IPS-NIHi11 (cell line): ENCODE data around the gene RGS12.
"Not testable (repeated sequence)": the region's sequence is repeated elsewhere in the genome, so short reads cannot be mapped to it uniquely, and the experiment has no call there.

ENCODE experiments used
- DNase-seq: peaks from one replicate; pipeline ENCODE4 v3.0.0; 2012; ENCODE audit warnings: mixed read lengths, low spot score

RGS12 gene

DNA sequence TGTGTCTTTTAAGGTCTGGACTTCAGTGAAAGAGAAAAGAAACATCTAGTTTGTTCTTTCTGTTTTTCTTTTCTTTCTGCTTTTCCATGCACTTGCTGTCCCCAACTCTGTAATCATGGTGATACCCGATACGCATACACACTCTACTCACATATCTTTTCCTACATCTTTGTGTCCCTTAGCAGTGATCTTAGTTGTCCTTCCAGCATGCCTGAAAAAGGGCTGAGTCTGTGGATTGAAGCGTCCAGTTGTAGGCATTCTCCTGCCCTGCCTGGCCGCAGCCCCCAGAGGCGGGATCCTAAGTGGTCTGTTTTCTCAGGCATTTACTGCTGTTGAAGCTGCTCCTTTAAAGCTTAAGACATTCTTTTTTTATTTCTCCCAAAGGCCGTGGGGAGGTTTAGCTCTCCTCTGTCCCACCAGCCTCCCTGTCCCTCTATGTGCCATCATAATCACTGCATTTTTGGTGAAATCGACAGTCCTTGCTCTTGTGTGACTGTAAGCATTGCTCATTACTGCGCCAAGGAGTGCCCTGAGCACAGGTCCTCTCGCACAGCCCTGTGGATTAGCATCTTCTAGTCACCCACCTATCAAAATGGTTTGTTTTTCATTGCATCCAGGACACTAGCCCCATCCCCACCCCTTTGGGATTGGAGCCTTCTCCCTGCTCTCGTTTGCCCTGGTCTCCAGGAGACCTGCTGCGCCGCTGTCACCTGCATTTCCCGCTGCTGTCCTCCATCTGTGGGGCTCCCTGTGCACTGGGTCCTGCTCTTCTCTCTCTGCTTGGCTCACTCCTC is 4.4 kb downstream of the RGS12 start:
- DNase-seq = no peak

DNA sequence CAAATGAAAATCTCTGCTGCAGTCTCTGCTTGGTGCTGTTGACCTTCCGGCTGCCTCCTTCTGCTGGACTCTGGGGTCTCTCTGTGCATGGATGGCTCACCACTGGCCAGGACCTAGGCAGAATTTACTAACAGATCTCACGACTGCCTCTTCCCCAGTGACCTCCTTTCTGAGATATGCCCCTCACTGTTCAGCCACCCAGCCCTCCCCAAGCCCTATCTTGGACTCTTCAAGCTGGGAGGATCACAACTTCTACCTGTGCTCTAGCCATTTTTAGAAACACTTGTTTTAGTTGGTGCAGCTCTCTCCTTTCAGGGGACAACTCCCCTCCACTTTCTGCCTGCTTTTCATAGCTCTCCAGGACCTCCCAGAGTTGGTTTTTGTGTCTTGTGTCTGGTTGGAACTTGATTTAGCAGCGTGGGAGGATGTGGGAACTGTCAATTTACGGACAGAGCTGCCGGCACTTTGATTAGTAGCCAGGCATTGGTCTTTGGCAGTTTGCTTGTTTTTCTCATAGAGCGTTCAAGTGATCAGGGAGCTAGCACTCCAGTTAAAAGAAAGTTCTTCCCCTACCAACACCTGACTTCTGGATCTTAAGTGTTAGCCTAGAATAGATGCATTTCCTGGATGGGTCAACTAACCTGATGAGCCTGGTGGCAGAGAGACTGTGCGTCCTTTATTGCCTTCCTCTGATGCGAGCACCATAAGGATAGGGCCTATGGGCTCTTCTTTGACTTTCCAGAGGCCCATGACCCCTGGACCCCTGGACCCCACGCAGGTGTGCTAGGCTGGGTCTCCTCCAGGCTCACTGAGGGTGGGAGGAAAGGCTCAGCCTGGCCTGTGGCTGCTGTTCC is 6.5 kb downstream of the RGS12 start:
- no peak for DNase-seq

DNA sequence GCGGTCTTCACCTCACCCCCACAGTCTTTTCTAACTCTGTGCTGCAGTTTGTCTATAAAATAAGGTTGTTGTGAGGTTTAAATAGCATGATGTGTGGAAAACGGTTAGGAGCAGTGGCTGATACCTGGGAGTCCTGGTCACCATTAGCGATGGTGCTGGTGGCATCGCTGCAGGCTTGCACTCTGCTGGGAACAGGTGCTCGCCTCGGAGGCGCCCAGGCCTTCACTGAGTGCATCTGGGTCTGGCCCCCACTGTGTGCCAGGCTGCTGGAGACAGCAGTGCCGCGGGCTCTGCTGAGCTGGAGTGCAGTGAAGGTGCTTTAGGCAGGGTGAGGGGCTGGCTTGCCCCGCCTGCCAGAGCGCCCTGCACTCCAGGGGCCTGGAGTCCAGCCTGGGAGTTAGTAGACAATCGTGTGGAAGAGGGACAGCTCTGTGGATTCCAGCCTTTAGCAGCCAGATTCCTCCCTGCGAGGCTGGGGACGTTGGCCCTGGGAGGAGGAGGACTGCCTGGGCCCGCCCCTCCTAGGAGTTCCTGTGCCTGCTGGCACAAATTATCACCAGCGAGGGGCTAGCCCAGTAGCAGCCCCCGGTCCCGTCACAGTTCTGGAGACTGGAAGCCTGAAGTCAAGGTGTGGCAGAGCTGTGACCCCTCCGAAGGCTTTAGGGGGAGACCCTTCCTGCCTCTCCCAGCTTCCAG is 7.3 kb downstream of the RGS12 start:
- no peak for DNase-seq

DNA sequence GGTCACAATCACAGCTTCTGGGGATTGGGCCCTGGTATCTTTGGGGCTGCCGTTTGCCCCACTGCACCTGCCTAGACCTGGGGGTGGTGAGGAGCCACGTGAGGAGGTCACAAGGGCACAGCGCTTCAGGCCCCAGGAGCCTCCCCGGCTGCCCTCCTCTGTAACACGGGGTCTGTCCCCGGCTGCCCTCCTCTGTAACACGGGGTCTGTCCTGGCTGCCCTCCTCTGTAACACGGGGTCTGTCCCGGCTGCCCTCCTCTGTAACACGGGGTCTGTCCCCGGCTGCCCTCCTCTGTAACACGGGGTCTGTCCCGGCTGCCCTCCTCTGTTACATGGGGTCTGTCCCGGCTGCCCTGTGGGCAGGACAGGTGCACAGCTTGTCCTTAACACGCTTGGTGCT is 8.1 kb downstream of the RGS12 start:
- not testable (repeated sequence) for DNase-seq

DNA sequence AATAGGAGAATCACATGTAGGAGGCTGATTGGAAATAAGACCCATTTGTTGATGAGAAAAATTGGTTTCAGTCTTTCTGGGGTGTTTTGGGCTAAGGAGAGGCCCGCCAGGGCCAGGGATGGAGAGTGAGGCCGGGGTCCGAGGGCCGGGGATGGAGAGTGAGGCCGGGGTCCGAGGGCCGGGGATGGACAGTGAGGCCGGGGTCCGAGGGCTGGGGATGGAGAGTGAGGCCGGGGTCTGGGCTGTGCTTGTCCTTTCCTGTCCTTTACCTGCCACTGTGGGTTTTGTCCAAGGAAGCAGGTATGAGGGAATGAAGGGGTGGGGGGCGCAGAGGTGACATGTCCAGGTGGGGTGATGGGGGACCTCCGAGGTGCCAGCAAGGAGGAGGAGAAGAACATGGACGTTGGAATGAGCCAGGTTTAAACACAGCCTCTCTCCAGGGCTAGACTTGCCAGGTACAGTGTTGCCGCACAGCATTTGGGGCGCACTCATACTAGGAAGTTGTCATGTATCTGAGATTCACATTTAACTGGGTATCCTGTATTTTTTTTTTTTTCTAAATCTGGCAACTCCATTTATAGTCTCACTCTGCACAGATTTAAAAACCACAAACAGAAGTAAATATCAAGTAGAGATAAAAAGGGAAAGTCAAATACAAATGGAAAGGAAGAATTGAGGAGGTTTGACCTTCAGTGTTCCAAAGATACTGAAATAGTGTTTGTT is 8.8 kb downstream of the RGS12 start:
- no peak for DNase-seq

DNA sequence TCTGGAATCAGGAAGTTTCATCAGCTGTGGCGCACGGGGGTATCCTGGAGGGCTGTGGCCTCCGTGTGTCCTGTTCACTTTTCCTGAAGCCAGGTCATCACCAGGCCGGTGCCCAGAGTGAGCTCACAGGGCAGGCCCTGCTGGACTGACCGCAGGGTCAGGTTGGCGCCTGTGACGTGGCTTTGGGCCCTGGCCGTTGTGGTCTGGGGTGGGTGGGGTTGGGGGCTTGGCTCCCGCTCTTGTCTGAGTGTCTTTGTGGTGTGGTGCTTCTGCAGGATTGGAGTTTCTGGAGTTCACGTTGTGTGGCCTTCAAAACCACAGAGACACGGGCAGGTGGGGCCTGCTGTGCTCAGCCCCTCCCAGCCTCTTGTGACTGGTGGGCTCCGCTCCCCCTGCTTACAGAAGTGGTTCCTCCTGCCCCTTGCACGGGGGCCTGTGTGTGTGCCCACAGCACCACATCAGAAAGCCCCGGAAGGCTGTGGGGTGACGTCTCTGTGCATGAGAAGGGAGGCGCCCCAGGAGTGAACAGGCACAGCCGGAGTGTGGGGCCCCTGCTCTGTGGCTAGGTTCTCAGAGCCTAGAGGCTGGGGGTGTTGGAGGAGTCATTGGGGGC is 9.5 kb downstream of the RGS12 start:
- no peak for DNase-seq

DNA sequence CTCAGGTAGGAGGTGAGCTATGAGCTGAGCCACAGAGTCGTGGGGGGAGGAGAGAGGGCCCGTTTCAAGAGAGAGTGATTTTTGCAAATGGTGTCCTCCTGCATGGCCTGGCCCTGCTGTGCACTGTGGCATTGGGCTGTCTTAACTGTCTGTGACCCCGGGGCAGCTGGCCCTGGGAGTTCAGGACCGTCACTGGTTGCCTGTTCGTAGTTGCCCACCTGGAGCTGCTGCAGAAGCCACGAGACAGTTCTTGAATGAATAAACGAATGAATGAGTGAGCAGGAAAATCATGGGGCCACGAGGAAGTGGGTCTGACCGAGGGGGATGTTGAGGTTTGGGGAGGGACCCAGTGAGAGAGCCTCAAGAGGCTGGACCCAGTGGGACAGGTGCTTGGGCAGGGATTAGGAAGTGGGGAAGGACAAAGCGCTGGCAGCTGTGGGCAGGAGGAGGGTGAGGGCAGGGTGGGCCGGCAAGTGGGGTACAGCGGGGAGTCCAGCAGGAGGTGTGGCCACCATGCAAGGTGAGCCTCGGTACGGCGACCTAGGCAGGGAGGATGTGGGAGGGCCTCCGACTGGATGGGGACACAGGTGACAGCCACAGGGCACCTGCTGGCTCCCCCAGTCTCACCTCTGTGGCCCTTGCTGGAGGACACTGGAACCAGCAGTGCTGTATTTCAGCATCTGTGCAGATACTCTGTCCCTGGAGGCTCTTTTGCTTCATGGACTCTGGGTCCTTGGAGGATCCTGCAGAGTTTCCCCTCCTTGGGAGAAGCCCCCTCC is 10.2 kb downstream of the RGS12 start:
- DNase-seq = no peak

DNA sequence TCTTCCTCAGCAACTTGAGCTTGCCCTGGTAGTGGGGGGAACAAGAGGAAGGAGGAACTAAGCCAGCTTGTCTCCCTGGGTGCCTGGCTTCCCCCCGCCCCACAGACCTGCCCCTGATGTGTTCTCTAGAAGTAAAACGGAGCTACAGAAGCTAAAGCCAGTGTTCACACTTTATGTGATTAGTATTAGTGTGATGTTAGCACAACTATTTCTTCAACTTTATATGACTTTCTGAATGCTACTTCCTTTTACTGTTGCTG is 10.7 kb downstream of the RGS12 start:
- DNase-seq = no peak

DNA sequence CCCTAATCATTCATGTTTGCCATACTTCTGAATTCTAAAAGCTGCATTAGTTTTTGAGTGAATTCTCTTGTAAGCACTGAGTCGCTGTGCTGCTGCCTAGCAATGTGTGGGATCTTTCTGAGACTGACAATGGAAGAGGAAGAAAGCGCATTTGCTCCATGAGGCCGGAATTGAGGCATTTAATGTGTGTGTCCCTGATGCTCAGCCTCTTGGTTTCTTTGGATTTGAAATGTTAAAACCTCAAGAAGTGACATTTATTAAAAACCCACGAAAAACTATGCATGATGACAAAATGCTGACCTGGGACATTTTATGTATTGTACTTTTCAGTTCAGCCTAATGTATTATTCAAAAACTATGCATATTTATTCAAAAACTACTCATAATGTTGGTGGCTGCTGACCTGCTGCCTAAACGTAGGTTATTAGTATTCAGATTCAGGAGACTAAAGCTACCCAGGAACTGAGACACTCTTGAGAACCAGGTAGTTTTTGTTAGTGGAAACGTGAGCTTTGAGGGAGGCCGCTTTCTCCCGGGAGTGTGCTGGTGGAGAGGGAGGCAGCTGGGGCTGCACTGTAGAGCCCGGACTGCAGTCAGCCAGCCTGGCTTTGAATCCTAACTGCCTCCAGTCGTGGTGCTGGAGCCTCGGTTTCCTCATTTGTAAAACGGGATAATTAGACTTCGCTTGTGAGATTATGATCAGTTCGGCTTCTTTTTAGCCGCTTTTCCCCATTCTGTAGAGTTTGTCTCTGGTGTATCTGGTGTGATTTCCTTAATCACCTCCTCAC is 11.3 kb downstream of the RGS12 start:
- no peak for DNase-seq

DNA sequence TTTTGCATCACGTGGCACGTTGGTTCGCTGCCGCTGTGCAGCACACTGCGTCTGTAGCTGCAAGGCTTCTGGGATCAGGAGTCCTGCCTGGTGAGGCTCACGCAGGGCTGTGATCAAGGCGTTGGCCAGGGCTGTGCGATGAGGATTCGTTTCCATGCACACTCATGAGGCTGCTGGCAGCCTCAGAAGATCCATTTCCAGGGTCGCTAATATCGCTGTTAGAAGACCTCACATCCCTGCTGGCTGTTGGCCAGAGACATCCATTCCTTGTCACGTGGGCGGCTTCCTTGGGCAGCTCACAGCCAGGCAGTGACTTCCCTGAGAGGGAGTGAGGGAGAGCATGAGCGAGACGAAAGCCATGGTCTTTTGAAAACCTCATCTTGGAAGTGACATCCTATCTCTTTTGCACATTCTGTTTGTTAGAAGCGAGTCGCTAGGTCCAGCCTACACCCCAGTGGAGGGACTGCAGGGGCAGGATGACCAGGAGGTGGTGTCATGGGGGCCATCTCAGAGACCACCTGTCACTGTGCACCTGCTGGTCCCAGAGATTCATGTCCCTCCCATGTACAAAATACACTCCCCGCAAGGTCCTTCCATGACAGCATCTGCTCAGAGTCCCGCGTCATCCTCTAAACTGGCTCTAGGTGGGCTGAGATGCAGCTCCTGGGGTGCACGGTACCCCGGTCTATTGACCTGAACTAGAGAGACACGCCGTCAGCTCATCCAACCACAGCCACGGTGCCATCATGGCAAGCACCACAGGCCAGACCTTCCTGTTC is 12.2 kb downstream of the RGS12 start:
- no peak for DNase-seq

DNA sequence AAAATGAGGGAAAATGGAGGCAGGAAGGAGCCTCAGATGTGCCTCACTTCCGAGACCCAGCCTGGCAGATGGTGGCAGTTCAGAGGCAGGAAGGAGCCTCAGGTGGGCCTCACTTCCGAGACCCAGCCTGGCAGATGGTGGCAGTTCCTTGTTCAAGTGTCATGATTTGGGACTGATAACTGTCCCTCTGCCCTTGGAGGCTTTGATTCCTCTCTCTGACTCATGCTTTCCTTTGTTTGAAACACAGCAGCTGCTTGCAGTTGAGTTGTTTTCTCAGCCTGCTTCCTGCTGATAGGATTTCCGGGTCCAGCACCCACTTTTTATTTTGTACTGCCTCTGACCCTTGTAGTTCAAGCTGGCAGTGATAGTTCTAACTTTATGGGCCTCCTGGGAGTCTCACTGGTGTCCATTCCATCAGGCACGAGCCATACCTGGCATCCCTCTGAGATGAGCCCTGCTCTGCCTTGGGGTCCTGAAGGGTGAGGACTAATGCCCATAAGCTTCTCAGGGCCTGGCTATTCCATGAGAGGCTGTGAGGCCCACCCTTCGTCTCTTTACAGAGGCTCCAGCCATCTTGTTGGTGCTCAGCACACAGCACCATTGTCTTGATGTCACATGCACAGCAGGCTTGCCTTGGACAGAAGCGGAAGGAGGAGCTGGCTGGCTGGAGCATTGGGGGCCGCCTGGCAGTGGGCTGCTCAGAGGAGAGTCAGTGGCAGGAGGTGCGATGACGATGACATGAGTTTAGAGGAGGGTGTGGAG is 13.0 kb downstream of the RGS12 start:
- no peak for DNase-seq

DNA sequence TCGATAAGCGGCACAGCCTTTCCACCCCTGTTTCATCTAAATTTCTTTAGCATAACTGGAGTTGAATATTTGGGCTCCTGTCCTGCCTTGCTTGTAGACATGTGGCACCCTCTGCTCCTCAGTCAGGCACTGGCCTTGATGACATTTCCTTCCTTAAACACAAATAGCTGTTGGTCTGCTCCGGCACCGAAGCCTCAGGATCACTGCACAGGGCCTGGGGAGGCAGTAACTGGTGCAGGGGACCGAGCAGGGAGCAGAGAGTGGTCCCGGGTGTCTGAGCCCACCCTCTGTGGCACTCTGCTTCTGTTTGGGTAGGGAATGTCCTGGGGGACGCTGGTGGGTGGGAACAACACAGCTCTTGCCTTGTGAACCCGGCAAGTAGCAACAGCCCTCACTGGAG is 13.6 kb downstream of the RGS12 start:
- DNase-seq = no peak

DNA sequence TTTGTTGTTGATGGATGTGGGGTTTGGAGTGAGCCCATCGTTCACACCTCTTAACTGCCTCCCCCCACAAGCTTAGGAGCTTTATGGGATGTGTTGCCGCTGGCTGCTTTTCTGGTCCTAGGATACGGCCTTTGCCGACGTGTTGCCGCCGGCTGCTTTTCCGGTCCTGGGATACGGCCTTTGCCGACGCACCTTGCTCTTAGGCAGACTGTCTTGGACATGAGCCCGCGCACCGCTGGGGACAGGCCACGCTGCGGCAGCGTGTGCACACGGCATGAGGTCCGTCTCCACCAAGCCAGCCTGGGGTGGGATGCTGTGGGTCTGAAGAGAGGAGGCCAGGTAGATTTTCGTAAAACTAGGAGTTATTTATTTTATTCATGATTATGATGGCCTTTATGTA is 14.2 kb downstream of the RGS12 start:
- no peak for DNase-seq

DNA sequence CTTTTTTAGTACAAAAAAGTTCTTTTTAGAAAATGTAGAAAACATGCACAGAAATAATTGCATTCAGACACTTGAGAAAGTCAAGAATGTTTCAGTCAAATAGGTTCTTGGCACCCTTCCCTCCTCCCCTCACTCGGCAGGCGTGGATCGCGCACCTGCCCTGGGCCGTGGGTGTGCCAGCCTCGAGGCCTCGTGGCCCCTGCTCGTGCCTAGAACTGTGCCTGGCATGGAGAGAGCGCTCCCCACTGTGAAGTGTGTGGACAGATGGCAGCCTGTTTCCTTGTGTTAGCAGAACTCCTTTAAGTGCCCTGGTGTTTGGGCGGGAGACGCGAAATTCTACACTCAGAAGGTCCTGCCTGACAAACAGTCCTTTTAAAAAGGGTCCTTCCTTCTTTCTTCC is 14.7 kb downstream of the RGS12 start:
- DNase-seq = no peak

DNA sequence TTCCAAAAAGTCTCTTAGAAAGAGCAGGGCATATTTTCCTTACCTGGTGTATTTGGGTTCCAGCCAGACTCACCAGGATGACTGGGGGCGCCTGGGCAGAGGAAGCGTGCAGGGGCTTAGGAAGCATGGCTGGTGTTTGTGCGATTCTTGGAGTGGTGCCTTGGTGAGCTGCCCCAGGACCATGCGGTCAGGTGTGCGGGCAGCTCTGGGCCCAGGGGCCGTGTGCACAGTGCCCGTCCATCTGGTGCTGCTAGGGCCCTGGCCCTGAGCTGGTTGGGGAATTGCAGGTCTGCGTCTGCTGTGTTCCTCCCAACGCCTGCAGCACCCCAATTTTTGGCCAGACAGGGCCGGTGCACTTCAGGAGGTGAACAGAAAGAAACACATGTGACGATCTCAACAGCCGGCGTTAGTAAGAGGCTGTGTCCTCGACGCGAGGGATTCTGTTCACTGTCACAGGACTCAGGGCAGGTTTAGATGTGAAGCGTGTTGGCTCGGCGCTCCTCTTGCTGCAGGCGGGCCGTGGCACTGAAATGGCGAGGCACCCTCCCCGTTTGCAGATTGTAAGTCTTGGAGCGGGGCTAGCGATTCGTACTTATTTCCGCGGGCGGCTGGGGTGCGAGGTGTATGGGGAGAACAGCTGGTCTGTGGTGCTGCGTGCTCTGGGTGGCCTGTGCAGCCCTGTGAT is 15.2 kb downstream of the RGS12 start:
- no peak for DNase-seq

DNA sequence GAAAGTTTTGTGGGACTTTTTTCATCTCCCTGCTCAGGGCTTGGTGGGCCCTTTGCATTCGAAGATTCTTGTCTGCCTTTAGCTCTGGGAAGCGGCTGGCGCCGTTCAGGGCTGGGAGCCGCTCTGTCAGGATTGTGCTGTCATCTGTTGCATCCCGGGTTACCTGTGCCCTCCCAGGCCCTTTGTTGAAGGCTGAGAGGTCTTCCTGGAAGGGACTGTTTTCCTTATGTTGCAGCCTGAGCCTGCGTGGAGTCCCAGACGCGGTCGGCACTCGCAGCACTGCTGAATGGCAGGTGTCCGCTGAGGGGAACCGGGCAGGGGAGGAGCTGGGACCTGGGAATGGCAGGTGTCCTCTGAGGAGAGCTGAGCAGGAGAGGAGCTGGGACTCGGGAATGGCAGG is 15.9 kb downstream of the RGS12 start:
- no peak for DNase-seq

DNA sequence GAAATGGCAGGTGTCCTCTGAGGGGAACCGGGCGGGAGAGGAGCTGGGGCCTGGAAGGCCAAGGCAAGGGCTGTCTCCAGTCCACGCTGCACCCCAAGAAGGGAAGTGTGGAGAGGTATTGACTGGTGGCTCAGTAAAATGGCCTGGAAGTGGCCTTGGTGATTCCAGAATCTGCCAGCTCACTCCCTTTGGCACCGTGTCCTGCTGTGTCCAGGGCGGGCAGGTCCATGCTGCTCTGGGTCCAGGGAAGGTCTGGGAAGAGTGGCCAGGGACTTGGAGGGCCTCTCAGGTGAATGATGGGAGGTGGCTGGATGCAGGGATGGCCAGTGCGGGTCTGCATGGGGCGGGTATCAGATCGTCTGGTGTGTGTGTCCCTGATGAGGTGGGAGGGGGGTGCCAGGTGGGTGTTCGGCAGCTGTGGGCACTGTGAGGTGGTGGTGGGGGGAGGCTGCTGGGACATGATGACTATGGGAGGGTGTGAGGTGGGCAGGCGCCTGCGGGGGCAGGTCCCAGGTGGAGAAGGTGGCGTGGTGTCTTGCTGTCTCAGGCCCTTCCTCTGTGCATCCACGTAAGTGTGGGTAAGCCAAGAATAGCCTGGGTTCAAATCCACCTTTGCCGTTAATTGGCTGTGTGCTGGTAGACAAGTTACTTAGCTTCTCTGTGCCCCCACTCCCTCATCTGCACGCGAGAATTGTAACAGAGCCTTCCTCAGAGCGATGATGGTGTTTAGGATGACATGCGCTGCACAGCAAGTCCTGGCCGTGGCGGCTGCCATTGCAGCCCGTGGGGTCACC is 17.7 kb downstream of the RGS12 start:
- DNase-seq = no peak

DNA sequence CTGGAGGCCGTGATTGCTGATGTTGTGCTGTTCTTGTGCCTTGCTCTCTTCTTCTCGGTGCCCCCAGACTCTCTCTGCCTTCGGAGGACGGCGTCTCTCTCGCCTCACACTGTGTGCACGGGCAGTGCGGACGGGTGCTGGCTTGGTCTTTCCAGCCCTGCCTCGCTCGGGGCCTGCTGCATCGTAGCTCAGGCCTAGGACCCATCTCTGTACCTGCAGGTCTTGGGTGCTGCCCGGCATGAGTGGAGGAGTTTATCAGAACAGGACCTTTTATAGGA is 18.2 kb downstream of the RGS12 start:
- no peak for DNase-seq
